Gastrocnemius medialis (tissue), 4 donors: Measurements from ENCODE around the gene LFNG.

ENCODE experiments used
- POLR2A ChIP-seq, 2 donors: fragments of 450-650 bp; IDR thresholded peaks; one replicate each; pipeline ENCODE4 v1.6.1; 2017; ENCODE audit warnings: antibody characterized with exemption in 2 of 2, mild to moderate bottlenecking in 2 of 2, moderate library complexity in 2 of 2
- TF ChIP-seq, protein P1 (sequence below), 5 experiments: fragments of 450-650 bp in 3 of 5; fragments of 200-600 bp in 2 of 5; sonication (generic) in 2 of 5; IDR thresholded peaks in 4 of 5; conservative IDR thresholded peaks in 1 of 5; 1 replicate in 4 of 5; 2 replicates in 1 of 5; pipeline ENCODE4 v1.5.1; 2016 to 2019; ENCODE audit warnings: antibody characterized with exemption in 5 of 5, mild to moderate bottlenecking in 3 of 5, moderate library complexity in 3 of 5

DNA sequence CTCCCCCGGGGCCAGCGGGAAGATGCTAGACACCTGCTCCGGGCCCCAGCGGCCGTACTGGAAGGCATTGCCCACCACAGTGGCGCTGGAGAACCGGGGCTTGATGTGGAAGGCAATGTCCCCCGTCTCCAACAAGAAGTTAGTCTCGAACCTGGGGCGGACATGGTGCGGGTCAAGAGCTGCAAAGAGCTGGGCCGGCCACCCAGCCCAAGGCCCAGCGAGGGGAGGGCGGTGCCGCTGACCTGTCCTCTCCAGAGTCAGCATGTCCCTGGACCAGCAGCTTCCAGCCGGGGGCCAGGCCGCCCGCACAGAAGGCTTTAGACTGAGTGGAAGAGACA, 43.9 kb upstream of the LFNG start:
- TF ChIP-seq, protein P1, sequence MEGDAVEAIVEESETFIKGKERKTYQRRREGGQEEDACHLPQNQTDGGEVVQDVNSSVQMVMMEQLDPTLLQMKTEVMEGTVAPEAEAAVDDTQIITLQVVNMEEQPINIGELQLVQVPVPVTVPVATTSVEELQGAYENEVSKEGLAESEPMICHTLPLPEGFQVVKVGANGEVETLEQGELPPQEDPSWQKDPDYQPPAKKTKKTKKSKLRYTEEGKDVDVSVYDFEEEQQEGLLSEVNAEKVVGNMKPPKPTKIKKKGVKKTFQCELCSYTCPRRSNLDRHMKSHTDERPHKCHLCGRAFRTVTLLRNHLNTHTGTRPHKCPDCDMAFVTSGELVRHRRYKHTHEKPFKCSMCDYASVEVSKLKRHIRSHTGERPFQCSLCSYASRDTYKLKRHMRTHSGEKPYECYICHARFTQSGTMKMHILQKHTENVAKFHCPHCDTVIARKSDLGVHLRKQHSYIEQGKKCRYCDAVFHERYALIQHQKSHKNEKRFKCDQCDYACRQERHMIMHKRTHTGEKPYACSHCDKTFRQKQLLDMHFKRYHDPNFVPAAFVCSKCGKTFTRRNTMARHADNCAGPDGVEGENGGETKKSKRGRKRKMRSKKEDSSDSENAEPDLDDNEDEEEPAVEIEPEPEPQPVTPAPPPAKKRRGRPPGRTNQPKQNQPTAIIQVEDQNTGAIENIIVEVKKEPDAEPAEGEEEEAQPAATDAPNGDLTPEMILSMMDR (IDR thresholded peaks at IDR 0.05 in 4 of 5, conservative IDR thresholded peaks at IDR 0.05 in 1 of 5), result no peak
- TF ChIP-seq POLR2A (IDR thresholded peaks at IDR 0.05), result no peak
